Effector memory CD8-positive, alpha-beta T cell (primary cell): Measurements from ENCODE around the gene SCN8A.
"Not testable (repeated sequence)": the region's sequence is repeated elsewhere in the genome, so short reads cannot be mapped to it uniquely, and the experiment has no call there.

Experiments used
- ATAC-seq: fragments of 150-1000 bp; cut with Tn5 transposase; replicated peaks from 2 replicates; pipeline ENCODE4 v1.10.0; 2021; ENCODE audit warnings: mild to moderate bottlenecking, moderate library complexity
- DNase-seq, 3 experiments: peaks; one replicate each; pipeline ENCODE4 v3.0.0; 2021
- H3K27ac Mint-ChIP-seq, 2 donors: one replicate each; pipeline ENCODE4 v1.8.0; 2022; ENCODE audit warnings: mild to moderate bottlenecking in 2 of 2, mixed read lengths in 2 of 2, moderate library complexity in 2 of 2
- H3K27me3 Mint-ChIP-seq, 2 donors: one replicate each; pipeline ENCODE4 v1.8.0; 2022; ENCODE audit warnings: mixed read lengths in 2 of 2
- H3K36me3 Mint-ChIP-seq: one replicate; pipeline ENCODE4 v1.8.0; 2022; ENCODE audit warnings: mild to moderate bottlenecking, moderate library complexity, mixed read lengths; ENCODE audit not compliant: insufficient read depth
- H3K4me1 Mint-ChIP-seq, 2 donors: one replicate each; pipeline ENCODE4 v1.8.0; 2022; ENCODE audit warnings: low read depth in 2 of 2, mixed read lengths in 2 of 2
- H3K4me3 Mint-ChIP-seq, 2 donors: one replicate each; pipeline ENCODE4 v1.8.0; 2022; ENCODE audit warnings: mild to moderate bottlenecking in 2 of 2, mixed read lengths in 2 of 2, moderate library complexity in 2 of 2
- H3K9me3 Mint-ChIP-seq, 2 donors: one replicate each; pipeline ENCODE4 v1.8.0; 2022; ENCODE audit warnings: mixed read lengths in 2 of 2

The SCN8A gene

DNA sequence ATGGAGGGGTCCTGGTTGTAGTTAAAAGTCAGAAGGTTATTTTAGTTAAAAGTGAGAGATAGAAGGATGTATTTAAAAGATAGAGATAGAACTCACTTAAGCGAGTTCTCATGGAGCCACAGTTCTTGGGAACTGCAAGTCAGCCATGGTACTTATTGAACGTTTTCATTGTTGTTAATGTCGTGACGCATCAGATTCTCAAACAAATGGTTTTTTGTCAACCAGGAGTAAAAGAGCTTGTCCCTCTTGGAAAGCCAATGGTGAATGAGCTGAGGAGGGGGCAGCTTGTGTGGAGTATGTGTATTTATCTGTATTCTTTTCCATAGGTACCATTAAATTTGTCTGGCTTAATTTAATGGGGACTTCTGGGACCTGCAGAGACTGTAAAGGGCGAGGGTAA, 188.8 kb downstream of the SCN8A start:
- ATAC-seq (no peak), DNase-seq (no peak)
- Mint-ChIP-seq H3K27me3 (peaks cover 8 to 20% of the 10 kb centered on the region in 2 donors), H3K9me3 (no peaks in the 10 kb centered on the region), H3K36me3 (peaks cover 4% of the 10 kb centered on the region), H3K4me1 (no peaks in the 10 kb centered on the region), H3K27ac (no peak overlapping the region), H3K4me3 (no peak overlapping the region)

DNA sequence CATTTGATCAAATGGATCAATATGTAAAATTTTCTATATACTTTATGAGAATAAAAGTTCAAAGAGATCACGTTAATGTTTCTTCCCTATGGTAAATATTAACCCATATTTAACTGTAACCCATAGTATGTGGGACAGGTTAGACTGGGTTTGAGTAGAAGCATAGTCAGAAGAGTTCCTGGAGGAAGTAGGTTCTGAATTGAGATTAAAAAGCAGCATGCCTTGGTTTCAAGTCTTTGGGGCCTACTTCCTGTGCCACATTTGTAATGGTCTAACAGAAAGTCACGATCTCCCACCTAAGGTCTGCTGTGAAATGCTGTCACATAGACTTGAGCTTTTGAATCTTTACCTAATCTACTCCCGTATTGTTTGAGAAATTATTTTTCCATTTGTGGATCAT, 193.7 kb downstream of the SCN8A start:
- DNase-seq (no peak), ATAC-seq (no peak)
- Mint-ChIP-seq H3K9me3 (no peaks in the 10 kb centered on the region), H3K4me3 (no peak overlapping the region), H3K27ac (no peak overlapping the region), H3K27me3 (peaks cover 8 to 27% of the 10 kb centered on the region in 2 donors), H3K4me1 (no peaks in the 10 kb centered on the region), H3K36me3 (no peaks in the 10 kb centered on the region)

DNA sequence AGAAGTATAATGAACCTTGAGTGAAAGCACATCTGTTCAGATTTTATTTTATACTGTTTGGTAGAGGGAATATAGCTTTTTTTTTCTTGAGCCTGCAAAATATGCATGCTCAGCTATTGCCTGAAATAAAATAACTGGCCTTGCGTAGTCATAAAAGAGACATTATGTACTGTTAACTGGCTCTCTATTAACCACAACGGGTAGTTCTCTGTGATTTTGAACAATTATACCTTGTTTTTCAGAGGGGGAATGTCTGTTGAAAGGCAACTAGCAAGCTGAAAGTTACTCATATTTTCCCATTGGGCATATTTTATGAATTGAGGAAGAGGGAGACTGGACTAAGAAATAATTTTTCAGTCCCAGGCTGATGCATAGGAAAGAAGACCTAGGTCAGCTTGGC, 194.9 kb downstream of the SCN8A start:
- Mint-ChIP-seq H3K27ac (no peak overlapping the region), H3K4me1 (no peaks in the 10 kb centered on the region), H3K4me3 (no peak overlapping the region), H3K27me3 (peaks cover under 1 to 22% of the 10 kb centered on the region in 2 donors), H3K36me3 (no peaks in the 10 kb centered on the region), H3K9me3 (no peaks in the 10 kb centered on the region)
- no peak for ATAC-seq
- DNase-seq: no peak

GRCh38 chr12:51788876-51789275, 197.8 kb downstream of the SCN8A start:
- Mint-ChIP-seq H3K9me3 (no peaks in the 10 kb centered on the region), H3K36me3 (no peaks in the 10 kb centered on the region), H3K4me3 (no peak overlapping the region), H3K27ac (no peak overlapping the region), H3K27me3 (peaks cover 0 to 7% of the 10 kb centered on the region in 2 donors), H3K4me1 (no peaks in the 10 kb centered on the region)
- ATAC-seq: no peak
- DNase-seq: no peak

- no peak overlapping the region for H3K4me3 Mint-ChIP-seq
These were observed 201.4 kb downstream of the SCN8A start for GRCh38 chr12:51792417-51792816.

DNA sequence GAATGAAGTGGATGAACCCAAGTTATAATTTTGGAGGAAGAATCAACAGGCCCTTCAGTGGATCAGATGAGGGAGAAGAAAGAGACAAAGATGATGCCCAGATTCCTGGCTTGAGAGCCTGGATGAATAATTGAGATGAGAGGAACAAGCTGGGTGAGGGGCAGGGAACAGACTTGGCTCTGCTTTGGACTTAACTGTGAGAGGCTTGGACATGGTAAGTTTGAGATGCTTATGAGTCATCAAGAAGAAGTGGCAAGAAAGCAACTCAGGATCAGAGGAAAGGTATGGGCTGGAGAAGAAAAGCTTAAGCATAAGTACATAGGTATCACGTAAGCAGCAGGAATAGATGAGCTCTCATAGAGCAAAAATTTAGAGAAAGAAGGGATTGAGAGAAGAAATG, 202.2 kb downstream of the SCN8A start:
- no peak overlapping the region for H3K4me3 Mint-ChIP-seq
- no peak overlapping the region for H3K27ac Mint-ChIP-seq
- H3K4me1 Mint-ChIP-seq: no peaks in the 10 kb centered on the region
- no peaks in the 10 kb centered on the region for H3K9me3 Mint-ChIP-seq
- H3K36me3 Mint-ChIP-seq: no peaks in the 10 kb centered on the region
- no peaks in the 10 kb centered on the region for H3K27me3 Mint-ChIP-seq
- no peak for DNase-seq
- ATAC-seq: no peak

More at GRCh38 chr12:51792417-51792816, 201.4 kb downstream of the SCN8A start:
- Mint-ChIP-seq H3K9me3 (no peaks in the 10 kb centered on the region), H3K4me1 (no peaks in the 10 kb centered on the region), H3K27me3 (no peaks in the 10 kb centered on the region), H3K27ac (peak overlapping the region in 1 of 2 donors; percentile 38), H3K36me3 (no peaks in the 10 kb centered on the region)
- no peak for DNase-seq
- no peak for ATAC-seq

DNA sequence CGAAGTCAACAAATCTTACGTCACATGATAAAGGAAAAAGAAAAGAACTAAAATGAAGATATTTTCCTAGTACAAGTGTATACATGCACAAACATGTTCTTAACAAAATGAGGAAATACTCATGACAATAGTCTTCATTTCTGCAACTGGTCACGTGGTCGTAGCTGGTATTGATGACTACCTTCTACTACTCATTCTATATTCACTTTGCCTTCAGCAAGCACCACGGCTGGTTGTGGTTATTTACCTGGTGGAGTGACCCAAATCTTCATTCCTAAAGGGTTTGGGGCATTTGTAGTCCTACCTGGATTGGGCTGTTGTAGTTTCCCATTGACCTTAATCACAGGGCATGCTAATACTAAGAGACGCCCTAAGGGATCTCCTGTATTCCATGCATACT, 206.3 kb downstream of the SCN8A start:
- Mint-ChIP-seq H3K4me1 (no peaks in the 10 kb centered on the region), H3K9me3 (no peaks in the 10 kb centered on the region), H3K27me3 (no peaks in the 10 kb centered on the region), H3K36me3 (no peaks in the 10 kb centered on the region), H3K4me3 (no peak overlapping the region), H3K27ac (no peak overlapping the region)
- ATAC-seq (no peak), DNase-seq (no peak)

DNA sequence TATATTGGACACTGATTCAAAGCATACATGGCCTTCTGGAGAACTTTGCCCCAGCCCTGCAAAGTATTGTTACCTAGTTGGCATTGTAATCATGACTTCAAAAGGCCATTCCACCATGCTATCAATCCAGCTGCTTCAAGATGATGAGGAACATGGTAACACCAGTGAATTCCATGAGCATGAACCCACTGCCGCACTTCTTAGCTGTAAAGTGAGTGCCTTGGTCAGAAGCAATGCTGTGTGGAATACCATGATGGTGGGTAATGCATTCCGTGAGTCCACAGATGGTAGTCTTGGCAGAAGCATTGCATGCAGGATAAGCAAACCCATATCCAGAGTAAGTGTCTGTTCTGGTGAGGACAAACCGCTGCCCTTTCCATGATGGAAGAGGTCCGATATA, 207.0 kb downstream of the SCN8A start:
- H3K27me3 Mint-ChIP-seq, H3K4me3 Mint-ChIP-seq, H3K9me3 Mint-ChIP-seq, H3K27ac Mint-ChIP-seq, H3K4me1 Mint-ChIP-seq, DNase-seq, H3K36me3 Mint-ChIP-seq, ATAC-seq: not testable (repeated sequence)

- DNase-seq (no peak), ATAC-seq (no peak)
- Mint-ChIP-seq H3K36me3 (no peaks in the 10 kb centered on the region), H3K4me3 (no peak overlapping the region), H3K27me3 (no peaks in the 10 kb centered on the region), H3K27ac (no peak overlapping the region), H3K4me1 (no peaks in the 10 kb centered on the region), H3K9me3 (no peaks in the 10 kb centered on the region)
These were observed 207.5 kb downstream of the SCN8A start for GRCh38 chr12:51798501-51798900.

DNA sequence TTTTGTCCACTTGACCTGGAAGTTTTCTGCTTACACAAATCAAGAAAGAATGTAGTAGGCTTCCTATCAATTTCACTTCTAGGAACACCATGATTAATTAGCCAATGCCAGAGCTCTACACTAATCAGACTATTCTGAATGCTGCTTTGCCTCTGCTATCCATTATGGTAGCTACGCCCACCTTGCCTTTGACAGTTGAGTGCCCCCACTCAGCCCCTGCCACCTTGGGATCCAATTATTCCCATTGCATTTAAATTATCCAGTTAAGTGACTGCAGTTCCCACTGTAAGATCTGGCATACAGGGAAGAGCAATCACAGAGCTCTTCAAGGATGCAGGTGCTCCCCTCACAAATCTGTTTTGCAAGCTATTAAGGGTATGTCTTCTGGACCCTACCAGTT, 210.0 kb downstream of the SCN8A start:
- Mint-ChIP-seq H3K4me3 (no peak overlapping the region), H3K27me3 (peaks cover 0 to 2% of the 10 kb centered on the region in 2 donors), H3K4me1 (no peaks in the 10 kb centered on the region), H3K36me3 (no peaks in the 10 kb centered on the region), H3K27ac (no peak overlapping the region), H3K9me3 (no peaks in the 10 kb centered on the region)
- ATAC-seq (no peak), DNase-seq (no peak)

GRCh38 chr12:51806896-51807295, 215.9 kb downstream of the SCN8A start:
- no peak for DNase-seq
- Mint-ChIP-seq H3K9me3 (no peaks in the 10 kb centered on the region), H3K4me1 (no peaks in the 10 kb centered on the region), H3K27ac (no peak overlapping the region), H3K27me3 (peaks cover 12 to 25% of the 10 kb centered on the region in 2 donors), H3K36me3 (no peaks in the 10 kb centered on the region), H3K4me3 (no peak overlapping the region)
- ATAC-seq: no peak

DNA sequence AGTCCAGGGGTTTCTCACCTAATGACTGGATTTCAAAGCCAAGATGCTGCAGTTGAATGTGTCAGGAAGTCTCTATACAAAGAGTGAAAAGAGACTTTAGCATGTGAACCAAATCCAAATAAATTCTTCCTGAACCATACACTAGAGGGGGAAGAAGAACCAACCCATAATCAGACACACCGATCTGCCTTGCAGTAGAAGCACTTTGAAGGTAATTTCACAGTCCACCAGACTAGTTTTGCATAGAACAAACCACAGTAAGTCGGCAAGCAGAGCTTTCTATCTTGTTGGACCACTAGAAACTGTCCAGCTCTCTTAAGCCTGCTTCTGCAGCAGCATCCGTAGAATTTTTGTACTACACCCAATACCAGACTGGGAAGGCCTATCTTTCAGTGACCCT, 218.2 kb downstream of the SCN8A start:
- no peak overlapping the region for H3K27ac Mint-ChIP-seq
- peaks cover 3% of the 10 kb centered on the region for H3K36me3 Mint-ChIP-seq
- H3K27me3 Mint-ChIP-seq: peaks cover 12 to 25% of the 10 kb centered on the region in 2 donors
- H3K9me3 Mint-ChIP-seq: no peaks in the 10 kb centered on the region
- H3K4me3 Mint-ChIP-seq: no peak overlapping the region
- DNase-seq: no peak
- peaks cover 0 to 1% of the 10 kb centered on the region in 2 donors for H3K4me1 Mint-ChIP-seq
- no peak for ATAC-seq

GRCh38 chr12:51811203-51812202, 220.5 kb downstream of the SCN8A start:
- peaks cover 3% of the 10 kb centered on the region for H3K36me3 Mint-ChIP-seq
- H3K4me1 Mint-ChIP-seq: peaks cover 8 to 9% of the 10 kb centered on the region in 2 donors
- DNase-seq: no peak
- no peak overlapping the region for H3K4me3 Mint-ChIP-seq
- H3K27ac Mint-ChIP-seq: peak overlapping the region in 1 of 2 donors; percentile 35
- peaks cover 15 to 19% of the 10 kb centered on the region in 2 donors for H3K27me3 Mint-ChIP-seq
- H3K9me3 Mint-ChIP-seq: no peaks in the 10 kb centered on the region
- ATAC-seq: no peak

DNA sequence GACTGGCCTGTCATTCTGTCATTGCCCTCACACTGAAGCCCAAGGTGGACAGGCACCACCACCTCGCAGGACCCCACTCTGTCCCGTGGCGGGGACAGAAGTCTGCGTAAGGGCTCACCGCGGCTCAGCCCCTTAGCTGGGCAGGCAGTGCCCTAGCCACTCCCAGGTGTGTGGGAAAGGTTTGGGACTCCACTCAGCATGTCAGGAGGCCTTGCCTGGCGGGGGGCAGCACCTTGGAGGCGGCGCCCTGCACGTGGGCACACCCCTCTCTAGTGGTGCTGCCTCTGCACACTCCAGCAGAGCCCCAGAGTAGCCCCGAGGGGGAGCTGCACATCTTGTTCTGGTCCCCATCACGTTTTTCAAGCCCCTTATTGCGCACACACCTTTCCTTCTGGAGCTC, 221.8 kb downstream of the SCN8A start:
- Mint-ChIP-seq H3K27ac (peak overlapping the region in 1 of 2 donors; percentile 15), H3K36me3 (peaks cover 3% of the 10 kb centered on the region), H3K4me1 (peaks cover 8 to 9% of the 10 kb centered on the region in 2 donors), H3K4me3 (peak overlapping the region; percentile 61 to 66), H3K9me3 (no peaks in the 10 kb centered on the region), H3K27me3 (peaks cover 6 to 9% of the 10 kb centered on the region in 2 donors)
- no peak for ATAC-seq
- no peak for DNase-seq
